Measurements from ENCODE around the gene GRHL3. TPM values are rescaled to one million over a fixed set of nuclear protein-coding genes. Genes with fewer than 3 reads are reported as not detected.

Gene GRHL3
- polyA plus RNA-seq, 3 donors = 0.03 TPM; not detected in 2

DNA sequence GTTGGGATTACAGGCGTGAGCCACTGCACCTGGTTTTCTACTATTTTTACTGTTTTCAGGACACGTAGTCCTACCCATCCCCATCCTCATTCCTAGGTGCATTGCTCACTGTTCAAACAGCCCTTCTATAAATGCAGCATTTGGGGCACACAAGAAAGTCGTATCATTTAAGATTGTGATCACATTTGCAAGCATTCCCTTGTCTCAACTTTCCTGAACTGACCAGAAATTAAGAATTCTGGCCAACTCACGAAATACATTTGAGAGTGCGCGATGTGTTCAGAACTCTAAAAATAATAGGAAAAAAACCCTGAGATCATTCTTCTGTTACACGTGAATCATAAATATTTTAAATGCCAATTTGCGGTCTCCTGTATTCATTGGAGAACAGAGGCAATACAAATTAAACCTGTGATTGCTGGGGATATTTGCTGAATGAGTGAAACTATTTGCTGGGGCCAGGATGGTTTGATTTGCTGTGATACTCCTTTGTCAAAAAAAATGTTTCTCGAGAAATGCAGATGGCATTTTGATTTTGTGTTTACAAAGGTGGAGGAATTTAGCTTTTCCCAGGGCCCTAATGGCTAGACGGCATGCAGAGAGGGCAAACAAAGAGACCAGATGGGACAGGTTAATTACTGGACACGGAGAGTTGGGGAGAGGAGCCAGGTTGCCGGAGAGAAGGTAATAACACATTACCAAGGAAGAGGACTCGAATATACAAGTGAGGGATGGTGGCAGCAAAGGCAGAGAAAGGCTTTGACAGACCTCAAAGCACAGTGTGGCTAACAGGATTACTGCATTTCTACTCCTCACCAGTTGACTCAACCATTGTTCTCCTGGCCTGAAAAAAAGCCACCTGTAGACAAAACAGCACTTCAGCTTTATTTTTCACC is 56.0 kb downstream of the GRHL3 start:
- H3K4me3 Mint-ChIP-seq = no peak overlapping the region
- H3K27ac Mint-ChIP-seq = no peak overlapping the region
- Histone ChIP-seq H3K79me2 (ENCODE audit: insufficient read depth, low read length) (no peaks in the 10 kb centered on the region), H2AFZ (ENCODE audit: insufficient read depth, low read depth, low read length, poor library complexity, severe bottlenecking) (no peak overlapping the region), H3K36me3 (replicated peaks in 1 of 2; ENCODE audit: control insufficient read depth in 1 of 2, insufficient read depth in 2 of 2, low read length in 2 of 2) (no peaks in the 10 kb centered on the region), H3K4me3 (replicated peaks in 1 of 3; ENCODE audit: low read depth in 2 of 3, low read length in 3 of 3) (no peak overlapping the region), H3K4me1 (ENCODE audit: control insufficient read depth in 1 of 2, insufficient read depth in 2 of 2, low read length in 2 of 2) (no peaks in the 10 kb centered on the region), H3K27ac (ENCODE audit: low read depth in 1 of 2, low read length in 2 of 2) (no peak overlapping the region), H3K9ac (ENCODE audit: insufficient read depth, low read length, poor library complexity, severe bottlenecking) (no peak overlapping the region), H3K9me3 (replicated peaks in 1 of 2; ENCODE audit: control insufficient read depth in 1 of 2, insufficient read depth in 1 of 2, low read length in 2 of 2) (no peaks in the 10 kb centered on the region), H3K4me2 (replicated peaks; ENCODE audit: extremely low read depth, low read length, poor library complexity, severe bottlenecking) (no peak overlapping the region), H4K20me1 (ENCODE audit: insufficient read depth, low read length) (no peaks in the 10 kb centered on the region), H3K27me3 (ENCODE audit: control insufficient read depth in 2 of 2, insufficient read depth in 2 of 2, low read length in 2 of 2) (no peaks in the 10 kb centered on the region)
- peaks cover 0 to 2% of the 10 kb centered on the region in 2 donors for H3K36me3 Mint-ChIP-seq
- TF ChIP-seq, protein P1, sequence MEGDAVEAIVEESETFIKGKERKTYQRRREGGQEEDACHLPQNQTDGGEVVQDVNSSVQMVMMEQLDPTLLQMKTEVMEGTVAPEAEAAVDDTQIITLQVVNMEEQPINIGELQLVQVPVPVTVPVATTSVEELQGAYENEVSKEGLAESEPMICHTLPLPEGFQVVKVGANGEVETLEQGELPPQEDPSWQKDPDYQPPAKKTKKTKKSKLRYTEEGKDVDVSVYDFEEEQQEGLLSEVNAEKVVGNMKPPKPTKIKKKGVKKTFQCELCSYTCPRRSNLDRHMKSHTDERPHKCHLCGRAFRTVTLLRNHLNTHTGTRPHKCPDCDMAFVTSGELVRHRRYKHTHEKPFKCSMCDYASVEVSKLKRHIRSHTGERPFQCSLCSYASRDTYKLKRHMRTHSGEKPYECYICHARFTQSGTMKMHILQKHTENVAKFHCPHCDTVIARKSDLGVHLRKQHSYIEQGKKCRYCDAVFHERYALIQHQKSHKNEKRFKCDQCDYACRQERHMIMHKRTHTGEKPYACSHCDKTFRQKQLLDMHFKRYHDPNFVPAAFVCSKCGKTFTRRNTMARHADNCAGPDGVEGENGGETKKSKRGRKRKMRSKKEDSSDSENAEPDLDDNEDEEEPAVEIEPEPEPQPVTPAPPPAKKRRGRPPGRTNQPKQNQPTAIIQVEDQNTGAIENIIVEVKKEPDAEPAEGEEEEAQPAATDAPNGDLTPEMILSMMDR (IDR thresholded peaks at IDR 0.05) = no peak
- intact Hi-C loops (cut with micrococcal nuclease) = no loop called here
- H3K4me1 Mint-ChIP-seq = peaks cover under 1% of the 10 kb centered on the region
- 96% methylated on average over 7 of the region's 13 CpGs for WGBS (ENCODE audit: insufficient coverage)
- no peak for DNase-seq
- no peaks in the 10 kb centered on the region for H3K9me3 Mint-ChIP-seq
- peaks cover 0 to 3% (median 1%) of the 10 kb centered on the region in 3 donors for H3K27me3 Mint-ChIP-seq (ENCODE audit: low read depth in 3 of 3)

DNA sequence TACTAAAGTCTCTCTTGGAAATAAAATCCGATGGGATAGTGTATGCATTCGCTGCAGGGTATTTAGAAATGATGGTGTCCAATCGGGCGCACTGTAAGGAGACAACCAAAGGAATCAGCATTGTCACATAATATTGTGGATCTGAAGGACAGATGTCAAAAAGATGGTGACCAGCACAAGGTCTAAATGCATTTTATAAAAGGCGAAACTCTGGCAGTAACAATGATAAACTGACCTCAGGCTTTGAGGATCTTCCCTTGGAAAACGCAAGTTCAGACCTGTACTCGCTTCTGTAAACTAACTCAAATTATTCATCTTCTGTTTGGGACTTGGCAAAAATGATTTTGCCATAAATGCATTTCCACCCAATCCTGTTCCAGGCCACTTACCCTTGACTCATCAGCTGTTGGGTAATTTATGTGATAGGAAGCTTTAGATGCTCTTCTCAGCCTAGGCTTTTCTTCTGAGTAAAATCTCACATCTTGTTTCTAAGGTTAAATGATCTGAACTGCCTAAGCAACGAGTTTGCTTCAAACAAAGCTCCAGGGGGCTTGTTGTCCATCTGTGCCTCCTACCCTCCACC is 60.7 kb downstream of the GRHL3 start:
- Histone ChIP-seq H4K20me1 (ENCODE audit: insufficient read depth, low read length) (no peaks in the 10 kb centered on the region), H2AFZ (ENCODE audit: insufficient read depth, low read depth, low read length, poor library complexity, severe bottlenecking) (no peak overlapping the region), H3K9me3 (replicated peaks in 1 of 2; ENCODE audit: control insufficient read depth in 1 of 2, insufficient read depth in 1 of 2, low read length in 2 of 2) (no peaks in the 10 kb centered on the region), H3K9ac (ENCODE audit: insufficient read depth, low read length, poor library complexity, severe bottlenecking) (no peak overlapping the region), H3K27ac (ENCODE audit: low read depth in 1 of 2, low read length in 2 of 2) (no peak overlapping the region), H3K36me3 (replicated peaks in 1 of 2; ENCODE audit: control insufficient read depth in 1 of 2, insufficient read depth in 2 of 2, low read length in 2 of 2) (no peaks in the 10 kb centered on the region), H3K27me3 (ENCODE audit: control insufficient read depth in 2 of 2, insufficient read depth in 2 of 2, low read length in 2 of 2) (no peaks in the 10 kb centered on the region), H3K79me2 (ENCODE audit: insufficient read depth, low read length) (no peaks in the 10 kb centered on the region), H3K4me2 (replicated peaks; ENCODE audit: extremely low read depth, low read length, poor library complexity, severe bottlenecking) (no peak overlapping the region), H3K4me3 (replicated peaks in 1 of 3; ENCODE audit: low read depth in 2 of 3, low read length in 3 of 3) (no peak overlapping the region), H3K4me1 (ENCODE audit: control insufficient read depth in 1 of 2, insufficient read depth in 2 of 2, low read length in 2 of 2) (peaks cover 12 to 15% of the 10 kb centered on the region in 2 donors)
- Mint-ChIP-seq H3K27ac (no peak overlapping the region), H3K4me3 (no peak overlapping the region), H3K36me3 (peaks cover 0 to 6% of the 10 kb centered on the region in 2 donors), H3K9me3 (no peaks in the 10 kb centered on the region), H3K4me1 (peaks cover 21% of the 10 kb centered on the region), H3K27me3 (ENCODE audit: low read depth in 3 of 3) (peaks cover 0 to 1% (median 0%) of the 10 kb centered on the region in 3 donors)
- peak in 1 of 3 donors; percentile 20 for DNase-seq
- 90% methylated on average over 7 of the region's 8 CpGs for WGBS (ENCODE audit: insufficient coverage)
- intact Hi-C loops (cut with micrococcal nuclease) = no loop called here
- TF ChIP-seq, protein P1 (IDR thresholded peaks at IDR 0.05) = no peak
